T-helper 17 cell (primary cell): ENCODE data around the gene DDX39A. TPM values are rescaled to one million over a fixed set of nuclear protein-coding genes. Genes with fewer than 3 reads are reported as not detected.
"Not testable (repeated sequence)": the region's sequence is repeated elsewhere in the genome, so short reads cannot be mapped to it uniquely, and the experiment has no call there.

ENCODE experiments used
- ATAC-seq: fragments of 150-1000 bp; cut with Tn5 transposase; 2 replicates; pipeline ENCODE4 v1.10.0; 2021; ENCODE audit warnings: mild to moderate bottlenecking, moderate library complexity
- DNase-seq, 3 donors: peaks; one replicate each; pipeline versions ENCODE4 v3.0.0 to v3.0.0-alpha.2; 2020 to 2021
- H3K9me3 ChIP-seq: one replicate; pipeline ENCODE4 v1.7.0; 2013; ENCODE audit warnings: low read length, mild to moderate bottlenecking; ENCODE audit not compliant: control insufficient read depth, poor library complexity, severe bottlenecking
- H3K27ac Mint-ChIP-seq: one replicate; pipeline ENCODE4 v1.8.0; 2022; ENCODE audit warnings: mild to moderate bottlenecking, moderate library complexity, mixed read lengths
- H3K27me3 Mint-ChIP-seq: one replicate; pipeline ENCODE4 v1.8.0; 2022; ENCODE audit warnings: mixed read lengths
- H3K36me3 Mint-ChIP-seq: one replicate; pipeline ENCODE4 v1.8.0; 2022; ENCODE audit warnings: low read depth, mixed read lengths
- H3K4me1 Mint-ChIP-seq: one replicate; pipeline ENCODE4 v1.8.0; 2022; ENCODE audit warnings: mild to moderate bottlenecking, mixed read lengths
- H3K4me3 Mint-ChIP-seq: one replicate; pipeline ENCODE4 v1.8.0; 2022; ENCODE audit warnings: mild to moderate bottlenecking, moderate library complexity, mixed read lengths
- total RNA-seq, 4 donors: library from RNA in 2 of 4; stranded (reverse) in 2 of 4; gene quantifications; one replicate each; pipeline ENCODE4 v1.2.3 and lab custom pipeline; 2022 to 2026

Gene DDX39A
- total RNA-seq, 2 donors from 2014 or later = 276 to 284 TPM

- DNase-seq (no peak), ATAC-seq (no peak)
- Mint-ChIP-seq H3K4me1 (peaks cover 24% of the 10 kb centered on the region), H3K36me3 (peaks cover 15% of the 10 kb centered on the region), H3K27me3 (no peaks in the 10 kb centered on the region), H3K27ac (peak overlapping the region; percentile 93), H3K4me3 (peak overlapping the region; percentile 52)
- no peaks in the 10 kb centered on the region for H3K9me3 ChIP-seq
Observed at GRCh38 chr19:14400951-14401431, 18.1 kb downstream of the DDX39A start.

- H3K27ac Mint-ChIP-seq = peak overlapping the region; percentile 95
- H3K4me3 Mint-ChIP-seq = peak overlapping the region; percentile 85
- not testable (repeated sequence) for H3K27me3 Mint-ChIP-seq, ATAC-seq, H3K36me3 Mint-ChIP-seq, H3K9me3 ChIP-seq, DNase-seq
- peaks cover 24% of the 10 kb centered on the region for H3K4me1 Mint-ChIP-seq
Observed at GRCh38 chr19:14397168-14397567, 22.0 kb downstream of the DDX39A start.

- not testable (repeated sequence) for DNase-seq
- peak overlapping the region; percentile 85 for H3K4me3 Mint-ChIP-seq
- H3K27ac Mint-ChIP-seq = peak overlapping the region; percentile 95
Observed at GRCh38 chr19:14396730-14397129, 22.4 kb downstream of the DDX39A start.

GRCh38 chr19:14395710-14396336, 23.3 kb downstream of the DDX39A start:
- Mint-ChIP-seq H3K27me3 (no peaks in the 10 kb centered on the region), H3K4me3 (peak overlapping the region; percentile 85), H3K36me3 (peaks cover 8% of the 10 kb centered on the region), H3K4me1 (peaks cover 26% of the 10 kb centered on the region), H3K27ac (peak overlapping the region; percentile 95)
- DNase-seq (no peak), ATAC-seq (peak; percentile 10)
- H3K9me3 ChIP-seq = no peaks in the 10 kb centered on the region

More at GRCh38 chr19:14396730-14397129, 22.4 kb downstream of the DDX39A start:
- not testable (repeated sequence) for ATAC-seq, H3K36me3 Mint-ChIP-seq, H3K9me3 ChIP-seq, H3K27me3 Mint-ChIP-seq
- H3K4me1 Mint-ChIP-seq = peaks cover 24% of the 10 kb centered on the region

- peak overlapping the region; percentile 95 for H3K27ac Mint-ChIP-seq
- peaks cover 28% of the 10 kb centered on the region for H3K4me1 Mint-ChIP-seq
- no peak for DNase-seq
- no peaks in the 10 kb centered on the region for H3K27me3 Mint-ChIP-seq
- no peaks in the 10 kb centered on the region for H3K9me3 ChIP-seq
- ATAC-seq = peak; percentile 5
- H3K4me3 Mint-ChIP-seq = peak overlapping the region; percentile 85
- peaks cover 8% of the 10 kb centered on the region for H3K36me3 Mint-ChIP-seq
Observed at GRCh38 chr19:14395262-14395661, 23.9 kb downstream of the DDX39A start.

GRCh38 chr19:14394167-14394566, 25.0 kb downstream of the DDX39A start:
- Mint-ChIP-seq H3K4me3 (peak overlapping the region; percentile 50), H3K4me1 (peaks cover 28% of the 10 kb centered on the region), H3K36me3 (peaks cover 8% of the 10 kb centered on the region), H3K27me3 (no peaks in the 10 kb centered on the region), H3K27ac (peak overlapping the region; percentile 95)
- ATAC-seq (peak; percentile 8), DNase-seq (no peak)
- no peaks in the 10 kb centered on the region for H3K9me3 ChIP-seq

GRCh38 chr19:14393329-14393728, 25.8 kb downstream of the DDX39A start:
- Mint-ChIP-seq H3K4me1 (peaks cover 32% of the 10 kb centered on the region), H3K27ac (peak overlapping the region; percentile 95), H3K4me3 (peak overlapping the region; percentile 39), H3K36me3 (peaks cover 8% of the 10 kb centered on the region), H3K27me3 (no peaks in the 10 kb centered on the region)
- no peak for DNase-seq
- ATAC-seq = peak; percentile 5
- no peaks in the 10 kb centered on the region for H3K9me3 ChIP-seq

GRCh38 chr19:14391156-14391821, 27.9 kb downstream of the DDX39A start:
- peak overlapping the region; percentile 98 for H3K27ac Mint-ChIP-seq
- DNase-seq (no peak), ATAC-seq (no peak)
- H3K4me3 Mint-ChIP-seq = peak overlapping the region; percentile 77
- H3K9me3 ChIP-seq = no peaks in the 10 kb centered on the region
- H3K36me3 Mint-ChIP-seq = peaks cover 5% of the 10 kb centered on the region
- no peaks in the 10 kb centered on the region for H3K27me3 Mint-ChIP-seq
- H3K4me1 Mint-ChIP-seq = peaks cover 25% of the 10 kb centered on the region

- no peak for DNase-seq
- Mint-ChIP-seq H3K27me3 (no peaks in the 10 kb centered on the region), H3K36me3 (peaks cover 3% of the 10 kb centered on the region), H3K4me1 (peaks cover 25% of the 10 kb centered on the region), H3K27ac (peak overlapping the region; percentile 98), H3K4me3 (peak overlapping the region; percentile 77)
- ATAC-seq = no peak
- H3K9me3 ChIP-seq = no peaks in the 10 kb centered on the region
Observed at GRCh38 chr19:14390548-14390947, 28.6 kb downstream of the DDX39A start.

- peak overlapping the region; percentile 99 for H3K4me3 Mint-ChIP-seq
- H3K27me3 Mint-ChIP-seq = no peaks in the 10 kb centered on the region
- DNase-seq = peak in 1 of 3 donors; percentile 31
- peaks cover 27% of the 10 kb centered on the region for H3K4me1 Mint-ChIP-seq
- H3K9me3 ChIP-seq = no peaks in the 10 kb centered on the region
- ATAC-seq = no peak
- H3K36me3 Mint-ChIP-seq = peaks cover 15% of the 10 kb centered on the region
- peak overlapping the region; percentile 98 for H3K27ac Mint-ChIP-seq
Observed at GRCh38 chr19:14385492-14385891, 33.6 kb downstream of the DDX39A start.

- Mint-ChIP-seq H3K4me1 (peaks cover 33% of the 10 kb centered on the region), H3K27me3 (no peaks in the 10 kb centered on the region), H3K27ac (peak overlapping the region; percentile 98), H3K4me3 (peak overlapping the region; percentile 99), H3K36me3 (peaks cover 15% of the 10 kb centered on the region)
- no peaks in the 10 kb centered on the region for H3K9me3 ChIP-seq
- DNase-seq = peak in 2 of 3 donors; percentile 48 to 67
- ATAC-seq = peak; percentile 2
Observed at GRCh38 chr19:14383661-14384555, 35.2 kb downstream of the DDX39A start.

- Mint-ChIP-seq H3K4me1 (peaks cover 35% of the 10 kb centered on the region), H3K27ac (peak overlapping the region; percentile 98), H3K27me3 (no peaks in the 10 kb centered on the region), H3K4me3 (peak overlapping the region; percentile 99), H3K36me3 (peaks cover 15% of the 10 kb centered on the region)
- H3K9me3 ChIP-seq = no peaks in the 10 kb centered on the region
- ATAC-seq (peak; percentile 59), DNase-seq (peak; percentile 55 to 70 (median 66))
Observed at GRCh38 chr19:14381689-14382474, 37.3 kb downstream of the DDX39A start.
